ENCODE measurements around the gene ANKRD49. TPM values are rescaled to one million over a fixed set of nuclear protein-coding genes. Genes with fewer than 3 reads are reported as not detected.

The ANKRD49 gene
- polyA plus RNA-seq, 10 donors, result 10.4 to 15.8 (median 13.1) TPM

DNA sequence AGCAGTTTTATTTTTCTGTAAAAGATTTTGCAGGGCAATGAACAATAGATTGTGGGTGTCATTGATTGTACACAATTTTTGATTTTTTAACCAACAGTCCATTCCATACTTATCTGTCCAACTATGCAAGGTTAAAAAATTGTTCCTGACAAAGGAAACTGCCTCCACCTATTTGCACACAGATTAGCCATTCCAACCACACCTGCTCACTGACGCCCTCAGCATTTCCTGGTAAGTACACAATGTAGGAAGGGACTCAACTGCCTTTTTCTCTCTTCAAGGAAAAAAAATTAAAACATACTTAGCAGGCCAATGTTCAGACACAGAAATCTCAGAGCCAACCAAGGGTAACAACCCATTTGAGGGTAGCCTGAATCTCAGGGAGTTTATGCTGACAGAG is 45.6 kb downstream of the ANKRD49 start:
- DNase-seq, result no peak

DNA sequence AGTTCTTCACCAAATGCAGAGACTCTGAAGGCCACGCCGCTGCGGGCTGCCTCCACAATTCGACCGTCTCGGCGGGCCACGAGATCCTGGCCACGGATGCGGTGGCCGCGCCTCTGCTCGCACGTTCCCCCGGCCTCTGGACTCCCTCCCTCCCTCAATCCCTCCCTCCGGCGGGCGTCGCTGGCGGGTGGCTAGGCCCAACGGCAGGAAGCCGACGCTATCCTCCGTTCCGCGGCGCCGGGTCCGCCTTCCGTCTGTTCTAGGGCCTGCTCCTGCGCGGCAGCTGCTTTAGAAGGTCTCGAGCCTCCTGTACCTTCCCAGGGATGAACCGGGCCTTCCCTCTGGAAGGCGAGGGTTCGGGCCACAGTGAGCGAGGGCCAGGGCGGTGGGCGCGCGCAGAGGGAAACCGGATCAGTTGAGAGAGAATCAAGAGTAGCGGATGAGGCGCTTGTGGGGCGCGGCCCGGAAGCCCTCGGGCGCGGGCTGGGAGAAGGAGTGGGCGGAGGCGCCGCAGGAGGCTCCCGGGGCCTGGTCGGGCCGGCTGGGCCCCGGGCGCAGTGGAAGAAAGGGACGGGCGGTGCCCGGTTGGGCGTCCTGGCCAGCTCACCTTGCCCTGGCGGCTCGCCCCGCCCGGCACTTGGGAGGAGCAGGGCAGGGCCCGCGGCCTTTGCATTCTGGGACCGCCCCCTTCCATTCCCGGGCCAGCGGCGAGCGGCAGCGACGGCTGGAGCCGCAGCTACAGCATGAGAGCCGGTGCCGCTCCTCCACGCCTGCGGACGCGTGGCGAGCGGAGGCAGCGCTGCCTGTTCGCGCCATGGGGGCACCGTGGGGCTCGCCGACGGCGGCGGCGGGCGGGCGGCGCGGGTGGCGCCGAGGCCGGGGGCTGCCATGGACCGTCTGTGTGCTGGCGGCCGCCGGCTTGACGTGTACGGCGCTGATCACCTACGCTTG is 50.2 kb downstream of the ANKRD49 start, which contains the start of gene FUT4:
FUT4 (plus strand) TSS at position 227 of the 951 bp plus-strand sequence; CDS start at position 440, 213 bp downstream.
- peak; percentile 83 to 98 (median 91) for DNase-seq

DNA sequence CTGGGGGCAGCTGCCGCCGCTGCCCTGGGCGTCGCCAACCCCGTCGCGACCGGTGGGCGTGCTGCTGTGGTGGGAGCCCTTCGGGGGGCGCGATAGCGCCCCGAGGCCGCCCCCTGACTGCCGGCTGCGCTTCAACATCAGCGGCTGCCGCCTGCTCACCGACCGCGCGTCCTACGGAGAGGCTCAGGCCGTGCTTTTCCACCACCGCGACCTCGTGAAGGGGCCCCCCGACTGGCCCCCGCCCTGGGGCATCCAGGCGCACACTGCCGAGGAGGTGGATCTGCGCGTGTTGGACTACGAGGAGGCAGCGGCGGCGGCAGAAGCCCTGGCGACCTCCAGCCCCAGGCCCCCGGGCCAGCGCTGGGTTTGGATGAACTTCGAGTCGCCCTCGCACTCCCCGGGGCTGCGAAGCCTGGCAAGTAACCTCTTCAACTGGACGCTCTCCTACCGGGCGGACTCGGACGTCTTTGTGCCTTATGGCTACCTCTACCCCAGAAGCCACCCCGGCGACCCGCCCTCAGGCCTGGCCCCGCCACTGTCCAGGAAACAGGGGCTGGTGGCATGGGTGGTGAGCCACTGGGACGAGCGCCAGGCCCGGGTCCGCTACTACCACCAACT is 51.0 kb downstream of the ANKRD49 start:
- DNase-seq, result peak in 1 of 3 donors; percentile 75

DNA sequence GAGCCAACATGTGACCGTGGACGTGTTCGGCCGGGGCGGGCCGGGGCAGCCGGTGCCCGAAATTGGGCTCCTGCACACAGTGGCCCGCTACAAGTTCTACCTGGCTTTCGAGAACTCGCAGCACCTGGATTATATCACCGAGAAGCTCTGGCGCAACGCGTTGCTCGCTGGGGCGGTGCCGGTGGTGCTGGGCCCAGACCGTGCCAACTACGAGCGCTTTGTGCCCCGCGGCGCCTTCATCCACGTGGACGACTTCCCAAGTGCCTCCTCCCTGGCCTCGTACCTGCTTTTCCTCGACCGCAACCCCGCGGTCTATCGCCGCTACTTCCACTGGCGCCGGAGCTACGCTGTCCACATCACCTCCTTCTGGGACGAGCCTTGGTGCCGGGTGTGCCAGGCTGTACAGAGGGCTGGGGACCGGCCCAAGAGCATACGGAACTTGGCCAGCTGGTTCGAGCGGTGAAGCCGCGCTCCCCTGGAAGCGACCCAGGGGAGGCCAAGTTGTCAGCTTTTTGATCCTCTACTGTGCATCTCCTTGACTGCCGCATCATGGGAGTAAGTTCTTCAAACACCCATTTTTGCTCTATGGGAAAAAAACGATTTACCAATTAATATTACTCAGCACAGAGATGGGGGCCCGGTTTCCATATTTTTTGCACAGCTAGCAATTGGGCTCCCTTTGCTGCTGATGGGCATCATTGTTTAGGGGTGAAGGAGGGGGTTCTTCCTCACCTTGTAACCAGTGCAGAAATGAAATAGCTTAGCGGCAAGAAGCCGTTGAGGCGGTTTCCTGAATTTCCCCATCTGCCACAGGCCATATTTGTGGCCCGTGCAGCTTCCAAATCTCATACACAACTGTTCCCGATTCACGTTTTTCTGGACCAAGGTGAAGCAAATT is 51.7 kb downstream of the ANKRD49 start:
- DNase-seq, result peak in 1 of 3 donors; percentile 31

DNA sequence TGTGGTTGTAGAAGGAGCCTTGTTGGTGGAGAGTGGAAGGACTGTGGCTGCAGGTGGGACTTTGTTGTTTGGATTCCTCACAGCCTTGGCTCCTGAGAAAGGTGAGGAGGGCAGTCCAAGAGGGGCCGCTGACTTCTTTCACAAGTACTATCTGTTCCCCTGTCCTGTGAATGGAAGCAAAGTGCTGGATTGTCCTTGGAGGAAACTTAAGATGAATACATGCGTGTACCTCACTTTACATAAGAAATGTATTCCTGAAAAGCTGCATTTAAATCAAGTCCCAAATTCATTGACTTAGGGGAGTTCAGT is 52.3 kb downstream of the ANKRD49 start:
- DNase-seq, result no peak

DNA sequence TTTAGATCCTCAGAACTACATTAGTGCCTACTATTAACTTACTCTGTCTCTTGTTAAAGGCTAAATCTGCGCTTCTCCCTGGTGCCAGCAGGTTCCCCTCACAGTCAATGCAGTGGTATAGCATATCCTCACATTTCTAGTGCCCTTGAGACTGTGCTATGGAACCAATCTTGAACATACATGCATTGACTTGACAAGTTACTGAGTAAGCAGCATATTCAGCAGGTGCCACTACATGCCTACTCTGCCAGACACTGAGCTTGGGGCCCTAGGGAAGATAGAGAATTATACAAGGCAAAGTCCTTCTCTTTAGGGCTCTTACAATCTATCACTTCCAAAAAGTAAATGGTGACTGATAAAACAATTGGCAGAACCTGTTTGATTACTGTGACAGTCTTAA is 53.1 kb downstream of the ANKRD49 start:
- DNase-seq, result no peak

DNA sequence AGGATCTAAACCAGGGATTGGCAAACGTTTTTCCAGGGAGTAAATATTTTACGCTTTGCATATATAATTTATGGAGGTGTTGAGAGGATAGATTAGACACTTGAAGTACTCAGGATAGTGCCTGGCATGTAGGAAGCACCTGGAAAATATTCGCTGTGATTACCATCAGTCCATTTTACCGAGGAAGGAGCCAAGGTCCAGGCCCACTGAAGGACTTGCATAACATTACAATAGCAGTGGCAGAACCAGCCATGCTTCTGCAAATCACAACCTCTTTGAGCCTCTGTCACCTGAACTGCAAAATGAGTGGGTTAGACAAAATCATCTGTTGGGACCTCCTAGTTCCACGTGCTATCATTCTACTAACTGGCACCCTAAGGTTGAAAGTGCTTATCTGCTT is 55.4 kb downstream of the ANKRD49 start:
- no peak for DNase-seq

Other genes starting within 250 kb of the ANKRD49 start
- gene IZUMO1R, start 189.4 kb upstream of the ANKRD49 start, polyA plus RNA-seq (ENCODE audit: insufficient read length in 10 of 10), result not detected
- gene GPR83, start 92.6 kb upstream of the ANKRD49 start, polyA plus RNA-seq (ENCODE audit: insufficient read length in 10 of 10), result under 1 TPM in 9 of 10 donors, not detected in 1; 0.09 to 0.39 (median 0.17) TPM
- 10 to 100 TPM; 11.4 to 16.6 (median 14.8) TPM for gene MRE11, start 140 bp upstream of the ANKRD49 start, polyA plus RNA-seq (ENCODE audit: insufficient read length in 10 of 10)
- gene C11orf97, start 18.5 kb downstream of the ANKRD49 start, polyA plus RNA-seq (ENCODE audit: insufficient read length in 10 of 10), result not detected
- 1 to 10 TPM; 5.6 to 7.4 (median 6.3) TPM for gene FUT4, start 49.9 kb downstream of the ANKRD49 start, polyA plus RNA-seq (ENCODE audit: insufficient read length in 10 of 10)
- gene PIWIL4, start 73.4 kb downstream of the ANKRD49 start, polyA plus RNA-seq (ENCODE audit: insufficient read length in 10 of 10), result 1 to 10 TPM; 3.1 to 6.8 (median 4.6) TPM

Data from muscle of back (tissue), 11 donors.